Stimulated activated CD8-positive, alpha-beta memory T cell treated with anti-CD3 and anti-CD28 coated beads, Interleukin-12 subunit alpha, Interleukin-12 subunit beta, amount 100 ng/mL, for 24 hours (primary cell): ENCODE results near the gene CBX1.
"Not testable (repeated sequence)": the region's sequence is repeated elsewhere in the genome, so short reads cannot be mapped to it uniquely, and the experiment has no call there.

Source experiments
- DNase-seq: peaks from one replicate; pipeline ENCODE4 v3.0.0-alpha.2; 2020; ENCODE audit errors: extremely low read depth

CBX1 gene

DNA sequence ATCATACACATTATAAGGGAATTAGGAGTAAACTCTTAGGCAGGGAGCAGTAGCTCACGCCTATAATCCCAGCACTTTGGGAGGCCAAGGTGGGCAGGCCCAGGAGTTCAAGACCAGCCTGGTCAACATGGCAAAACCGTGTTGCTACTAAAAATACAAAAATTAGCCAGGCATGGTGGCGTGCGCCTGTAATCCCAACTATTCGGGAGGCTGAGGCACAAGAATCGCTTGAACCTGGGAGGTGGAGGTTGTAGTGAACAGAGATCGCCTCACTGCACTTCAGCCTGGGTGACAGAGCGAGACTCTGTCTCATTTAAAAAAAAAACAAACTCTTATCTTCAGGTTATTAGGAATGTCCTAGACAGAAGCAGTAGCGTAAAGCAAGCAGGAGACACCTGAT lies 28.5 kb downstream of the CBX1 start:
- not testable (repeated sequence) for DNase-seq

DNA sequence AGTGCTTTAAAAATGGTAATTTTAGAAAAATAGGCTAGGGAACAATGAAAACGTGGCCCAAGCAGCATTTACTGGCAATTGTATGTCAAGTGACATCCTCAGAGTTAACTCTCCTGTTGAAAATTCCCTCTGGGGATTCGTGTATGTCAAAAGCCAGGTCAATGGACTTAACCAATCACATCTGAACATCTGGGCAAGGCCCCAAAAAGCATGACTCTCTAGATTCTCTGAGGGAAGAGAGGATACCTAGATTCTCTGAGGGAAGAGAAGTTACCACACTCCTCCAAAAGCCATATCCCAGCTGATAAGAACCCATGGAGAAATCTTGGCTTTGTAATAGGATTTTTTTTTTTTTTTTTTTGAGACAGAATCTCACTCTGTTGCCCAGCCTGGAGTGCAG lies 29.6 kb downstream of the CBX1 start:
- DNase-seq, result no peak

DNA sequence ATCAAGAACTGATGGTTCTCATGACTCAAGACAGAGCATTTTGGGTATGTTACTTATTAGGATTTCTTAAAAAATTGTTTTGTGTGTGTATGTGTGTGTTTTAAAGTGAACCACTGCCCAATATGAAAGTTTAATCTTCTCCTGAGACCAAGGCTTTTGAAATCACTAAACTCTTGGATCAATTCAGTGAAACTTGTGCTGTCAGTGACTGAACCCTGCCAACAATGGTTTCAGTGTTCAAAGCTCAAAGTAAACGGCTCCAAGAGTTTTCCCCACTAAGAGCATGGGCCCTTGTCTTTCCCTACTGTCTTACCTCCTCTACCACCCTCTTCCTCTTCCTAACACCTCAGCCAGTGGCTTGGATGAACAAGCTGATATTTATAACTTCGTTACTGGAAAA lies 31.1 kb downstream of the CBX1 start:
- no peak for DNase-seq

DNA sequence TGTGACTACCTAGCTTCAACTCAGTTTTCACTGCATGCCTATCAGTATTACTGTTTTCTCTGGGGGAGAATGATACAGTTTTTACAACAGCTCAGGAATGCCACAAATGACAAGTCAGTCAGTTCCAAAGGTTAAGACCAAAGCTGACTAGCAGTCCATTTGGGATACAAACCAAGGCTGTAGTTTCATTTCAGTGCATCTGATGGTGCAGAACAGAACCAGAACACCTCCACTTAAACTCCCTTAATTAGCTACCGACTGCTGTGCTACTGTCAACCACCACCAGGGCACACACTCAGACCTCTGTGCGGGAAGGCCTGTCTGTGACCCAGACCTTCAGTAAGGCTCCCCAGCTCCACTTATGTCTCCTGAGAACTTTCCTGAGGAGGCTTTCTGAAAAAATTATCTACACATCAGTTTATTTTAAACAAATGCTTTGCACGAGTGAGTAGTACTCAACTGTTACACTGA lies 32.8 kb downstream of the CBX1 start:
- no peak for DNase-seq

DNA sequence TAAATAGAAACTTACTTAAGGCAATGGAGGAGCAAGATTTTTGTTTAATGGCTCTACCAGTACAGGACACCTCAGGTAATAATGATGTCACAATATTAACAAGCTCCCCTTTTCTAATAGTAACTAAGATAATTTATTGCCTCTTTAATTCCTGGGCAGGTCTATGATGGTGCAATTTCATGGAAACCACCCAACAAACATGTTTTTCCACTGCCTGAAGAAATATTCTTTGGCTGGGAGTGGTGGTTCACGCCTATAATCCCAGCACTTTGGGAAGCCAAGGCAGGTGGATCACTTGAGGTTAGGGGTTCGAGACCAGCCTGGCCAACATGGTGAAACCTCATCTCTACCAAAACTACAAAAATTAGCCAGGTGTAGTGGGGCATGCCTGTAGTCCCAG lies 33.5 kb downstream of the CBX1 start:
- DNase-seq, result not testable (repeated sequence)

DNA sequence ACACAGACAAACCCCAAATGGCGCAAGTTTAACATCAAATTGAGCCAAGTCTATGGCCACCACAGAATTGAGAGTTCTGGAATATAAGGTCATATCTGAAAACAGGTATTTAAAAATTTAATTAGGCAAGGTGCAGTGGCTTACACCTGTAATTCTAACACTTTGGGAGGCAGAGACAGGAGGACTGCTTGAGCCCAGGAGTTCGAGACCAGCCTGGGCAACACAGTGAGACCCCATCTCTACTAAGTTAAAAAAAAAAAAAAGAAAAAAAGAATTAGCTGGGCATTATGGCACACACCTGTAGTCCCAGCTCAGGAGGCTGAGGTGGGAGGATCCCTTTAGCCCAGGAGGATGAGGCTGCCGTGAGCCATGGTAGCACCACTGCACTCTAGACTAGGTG lies 34.0 kb downstream of the CBX1 start:
- DNase-seq, result no peak

DNA sequence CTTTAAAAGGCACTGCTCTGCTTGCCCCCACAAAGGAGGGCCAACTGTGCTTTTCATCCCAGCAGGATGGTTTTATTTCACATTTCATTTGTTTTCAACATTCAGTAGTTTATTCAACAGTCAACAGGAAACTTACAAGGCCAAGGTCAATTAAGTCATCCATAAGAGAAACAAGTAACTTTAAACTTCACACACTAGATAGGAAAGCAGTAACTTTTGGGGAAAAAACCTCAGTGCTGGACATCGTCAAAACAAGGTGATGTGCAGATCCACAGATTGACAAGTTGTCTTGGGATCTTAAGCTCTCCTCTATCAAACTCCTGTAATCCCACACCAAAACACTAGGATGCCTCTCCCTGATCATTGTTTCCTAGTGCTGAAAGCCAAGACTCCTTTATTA lies 34.6 kb downstream of the CBX1 start:
- DNase-seq, result no peak

DNA sequence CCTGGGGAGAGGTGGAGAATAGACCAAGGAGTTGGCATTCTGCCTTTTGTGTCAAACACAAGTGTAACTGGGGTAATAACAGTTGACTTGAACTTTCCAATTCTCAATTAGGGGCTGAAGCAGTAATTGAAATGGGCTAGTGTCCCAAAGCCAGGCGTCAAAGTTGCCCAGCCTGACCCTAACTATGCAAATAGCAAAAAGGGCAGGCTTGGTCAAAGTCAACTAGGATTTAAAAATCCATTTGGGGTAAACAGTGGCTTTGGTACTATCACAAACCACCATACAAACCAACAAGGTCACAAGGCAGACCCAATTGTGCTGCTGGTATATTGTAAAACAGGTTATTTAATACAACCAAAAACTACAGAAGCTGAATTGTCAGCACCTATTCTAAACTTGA lies 35.1 kb downstream of the CBX1 start:
- no peak for DNase-seq

DNA sequence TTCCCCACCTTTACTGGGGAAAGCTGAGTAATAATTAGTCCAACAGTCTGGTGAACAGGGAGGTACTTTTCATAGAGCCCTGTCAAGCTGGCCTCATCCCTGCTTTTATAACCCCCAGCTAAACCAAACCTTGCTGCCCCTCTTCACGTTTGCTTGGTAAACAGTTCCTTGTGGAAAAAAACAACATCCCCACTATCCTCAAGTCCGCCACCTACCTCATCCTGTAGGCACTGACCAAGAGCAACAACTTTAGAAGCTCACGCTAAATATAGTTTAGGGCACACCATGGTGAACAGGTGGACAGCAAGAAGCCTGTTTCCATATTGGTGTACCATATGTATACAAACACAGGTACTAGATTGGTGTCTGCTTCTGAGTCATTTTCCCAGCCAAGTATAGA lies 36.6 kb downstream of the CBX1 start:
- DNase-seq, result no peak

DNA sequence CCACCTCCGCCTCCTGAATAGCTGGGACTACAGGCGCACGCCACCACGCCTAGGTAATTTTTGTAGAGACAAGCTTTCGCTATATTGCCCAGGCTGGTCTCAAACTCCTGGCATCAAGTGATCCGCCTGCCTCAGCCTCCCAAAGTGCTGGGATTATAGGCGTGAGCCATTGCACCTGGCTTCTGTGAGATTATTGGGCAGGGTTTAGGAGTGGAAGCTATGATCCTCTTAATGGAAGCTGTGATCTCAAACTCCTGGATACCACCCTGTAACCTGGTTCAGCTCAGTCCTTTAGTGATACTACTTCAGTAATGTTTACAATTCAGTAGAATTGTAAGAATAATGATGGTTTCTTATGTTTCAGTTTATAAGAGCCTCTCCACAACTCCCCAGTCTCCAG lies 39.0 kb downstream of the CBX1 start:
- no peak for DNase-seq

DNA sequence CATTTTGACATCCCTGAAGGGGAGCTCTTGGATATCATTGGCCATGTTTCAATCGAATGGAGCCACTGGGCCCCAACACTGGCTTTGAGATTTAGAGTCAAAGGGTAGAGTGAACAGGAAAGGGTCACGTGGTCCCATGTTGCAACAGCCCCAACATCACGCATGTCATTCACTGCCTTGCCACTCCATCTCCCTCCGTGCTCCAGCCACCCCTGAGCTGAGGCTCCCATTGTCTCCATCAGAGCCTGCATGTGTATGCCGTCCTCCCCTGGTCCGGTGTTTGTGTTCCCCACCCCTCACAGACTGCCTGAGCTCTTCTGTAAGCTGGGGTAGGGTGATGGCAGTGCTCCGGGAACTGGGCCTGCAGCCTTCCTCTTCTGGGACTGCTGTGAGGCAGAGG lies 41.0 kb downstream of the CBX1 start:
- no peak for DNase-seq

DNA sequence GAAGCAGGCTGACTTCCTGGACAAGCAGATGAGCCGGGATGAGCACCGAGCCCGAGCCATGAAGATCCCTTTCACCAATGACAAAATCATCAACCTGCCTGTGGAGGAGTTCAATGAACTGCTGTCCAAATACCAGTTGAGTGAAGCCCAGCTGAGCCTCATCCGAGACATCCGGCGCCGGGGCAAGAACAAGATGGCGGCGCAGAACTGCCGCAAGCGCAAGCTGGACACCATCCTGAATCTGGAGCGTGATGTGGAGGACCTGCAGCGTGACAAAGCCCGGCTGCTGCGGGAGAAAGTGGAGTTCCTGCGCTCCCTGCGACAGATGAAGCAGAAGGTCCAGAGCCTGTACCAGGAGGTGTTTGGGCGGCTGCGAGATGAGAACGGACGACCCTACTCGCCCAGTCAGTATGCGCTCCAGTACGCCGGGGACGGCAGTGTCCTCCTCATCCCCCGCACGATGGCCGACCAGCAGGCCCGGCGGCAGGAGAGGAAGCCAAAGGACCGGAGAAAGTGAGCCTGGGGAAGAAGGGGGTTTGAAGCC lies 42.1 kb downstream of the CBX1 start:
- no peak for DNase-seq

DNA sequence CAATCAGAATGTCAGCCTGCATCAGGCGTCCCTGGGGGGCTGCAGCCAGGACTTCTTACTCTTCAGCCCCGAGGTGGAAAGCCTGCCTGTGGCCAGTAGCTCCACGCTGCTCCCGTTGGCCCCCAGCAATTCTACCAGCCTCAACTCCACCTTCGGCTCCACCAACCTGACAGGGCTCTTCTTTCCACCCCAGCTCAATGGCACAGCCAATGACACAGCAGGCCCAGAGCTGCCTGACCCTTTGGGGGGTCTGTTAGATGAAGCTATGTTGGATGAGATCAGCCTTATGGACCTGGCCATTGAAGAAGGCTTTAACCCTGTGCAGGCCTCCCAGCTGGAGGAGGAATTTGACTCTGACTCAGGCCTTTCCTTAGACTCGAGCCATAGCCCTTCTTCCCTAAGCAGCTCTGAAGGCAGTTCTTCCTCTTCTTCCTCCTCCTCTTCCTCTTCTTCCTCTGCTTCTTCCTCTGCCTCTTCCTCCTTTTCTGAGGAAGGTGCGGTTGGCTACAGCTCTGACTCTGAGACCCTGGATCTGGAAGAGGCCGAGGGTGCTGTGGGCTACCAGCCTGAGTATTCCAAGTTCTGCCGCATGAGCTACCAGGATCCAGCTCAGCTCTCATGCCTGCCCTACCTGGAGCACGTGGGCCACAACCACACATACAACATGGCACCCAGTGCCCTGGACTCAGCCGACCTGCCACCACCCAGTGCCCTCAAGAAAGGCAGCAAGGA lies 42.7 kb downstream of the CBX1 start:
- DNase-seq, result no peak

DNA sequence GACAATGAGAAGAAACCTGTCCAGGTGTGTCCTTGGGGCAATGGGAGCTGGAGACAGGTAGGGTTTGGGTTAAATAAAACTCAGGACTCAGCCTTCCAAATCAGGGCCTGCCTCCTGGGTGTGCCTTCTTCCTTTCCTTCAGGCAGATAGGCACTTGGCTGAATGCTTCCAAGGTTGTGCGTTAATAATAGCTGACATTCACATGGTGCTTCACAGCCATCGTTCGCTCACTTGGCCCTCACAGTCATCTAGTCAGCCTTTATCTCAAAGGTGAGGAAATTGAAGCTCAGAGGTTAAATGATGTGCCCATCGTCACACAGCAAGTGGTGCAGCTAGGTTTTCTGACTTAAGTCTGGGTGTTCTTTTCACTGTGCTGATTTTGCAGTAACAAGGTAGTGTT lies 43.7 kb downstream of the CBX1 start:
- no peak for DNase-seq

DNA sequence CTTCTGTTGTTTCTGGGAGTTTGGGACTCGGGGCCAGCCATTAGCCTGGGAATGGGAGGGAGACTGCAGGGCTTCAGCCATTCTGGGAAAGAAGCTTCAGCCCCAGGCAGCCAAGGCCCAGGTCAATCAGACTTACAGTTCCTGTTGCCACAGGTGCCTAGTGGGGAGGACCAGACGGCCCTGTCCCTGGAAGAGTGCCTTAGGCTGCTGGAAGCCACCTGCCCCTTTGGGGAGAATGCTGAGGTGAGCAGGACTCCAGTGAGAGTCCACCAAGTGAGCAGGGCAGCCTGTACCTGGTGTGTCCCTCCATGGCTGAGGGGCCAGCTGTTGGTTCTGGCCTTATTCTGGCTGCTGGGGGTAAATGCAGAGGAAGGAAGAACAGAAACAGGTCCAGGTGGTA lies 44.4 kb downstream of the CBX1 start:
- no peak for DNase-seq

DNA sequence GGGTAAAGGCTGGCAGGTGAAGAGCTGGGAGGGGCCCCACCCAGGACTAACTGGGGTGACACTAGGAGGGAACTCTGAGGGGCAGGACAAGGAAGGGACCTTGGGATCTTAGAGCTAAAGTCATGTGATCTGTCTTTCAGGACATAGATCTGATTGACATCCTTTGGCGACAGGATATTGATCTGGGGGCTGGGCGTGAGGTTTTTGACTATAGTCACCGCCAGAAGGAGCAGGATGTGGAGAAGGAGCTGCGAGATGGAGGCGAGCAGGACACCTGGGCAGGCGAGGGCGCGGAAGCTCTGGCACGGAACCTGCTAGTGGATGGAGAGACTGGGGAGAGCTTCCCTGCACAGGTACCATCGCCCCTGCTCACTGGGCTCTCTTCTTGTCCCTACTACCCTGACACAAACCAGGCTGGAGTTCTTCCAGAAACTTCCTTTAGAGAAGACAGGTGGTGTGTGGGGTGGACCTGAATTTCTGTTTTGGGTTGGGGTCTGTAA lies 45.0 kb downstream of the CBX1 start:
- no peak for DNase-seq

DNA sequence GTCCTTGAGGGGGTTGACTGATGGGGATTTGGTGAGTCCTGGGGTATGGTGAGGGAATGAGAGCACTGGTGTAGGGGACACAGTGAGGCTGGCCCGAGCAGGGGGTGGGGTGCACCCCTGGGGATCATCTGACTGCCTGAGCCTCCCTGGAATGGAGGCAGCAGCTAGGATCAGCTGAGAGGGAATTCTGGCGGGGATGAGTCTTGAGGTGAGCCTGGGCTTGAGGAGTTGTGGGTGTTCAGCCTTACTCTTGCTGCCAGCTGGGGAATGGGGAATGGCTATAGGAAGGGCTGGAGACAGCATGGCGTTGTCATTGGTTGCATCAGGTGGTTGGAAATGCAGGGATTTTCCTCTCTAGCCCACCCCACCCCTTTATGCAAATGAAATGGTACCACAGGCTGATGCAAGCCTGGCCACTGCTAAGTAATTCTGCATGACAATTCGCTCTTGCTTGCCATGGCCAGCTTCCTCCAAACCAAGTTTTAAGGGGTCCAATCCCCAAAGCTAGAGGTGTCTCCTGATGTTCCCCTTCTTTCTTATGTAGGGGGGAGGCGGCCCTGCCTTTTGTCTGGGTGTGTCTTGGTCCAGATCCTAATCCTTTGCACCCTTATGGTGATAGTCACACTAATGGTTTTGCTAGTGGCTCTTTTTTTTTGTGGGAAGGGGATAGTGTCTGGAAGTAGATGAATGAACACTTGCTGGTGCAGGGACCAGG lies 45.6 kb downstream of the CBX1 start:
- no peak for DNase-seq

DNA sequence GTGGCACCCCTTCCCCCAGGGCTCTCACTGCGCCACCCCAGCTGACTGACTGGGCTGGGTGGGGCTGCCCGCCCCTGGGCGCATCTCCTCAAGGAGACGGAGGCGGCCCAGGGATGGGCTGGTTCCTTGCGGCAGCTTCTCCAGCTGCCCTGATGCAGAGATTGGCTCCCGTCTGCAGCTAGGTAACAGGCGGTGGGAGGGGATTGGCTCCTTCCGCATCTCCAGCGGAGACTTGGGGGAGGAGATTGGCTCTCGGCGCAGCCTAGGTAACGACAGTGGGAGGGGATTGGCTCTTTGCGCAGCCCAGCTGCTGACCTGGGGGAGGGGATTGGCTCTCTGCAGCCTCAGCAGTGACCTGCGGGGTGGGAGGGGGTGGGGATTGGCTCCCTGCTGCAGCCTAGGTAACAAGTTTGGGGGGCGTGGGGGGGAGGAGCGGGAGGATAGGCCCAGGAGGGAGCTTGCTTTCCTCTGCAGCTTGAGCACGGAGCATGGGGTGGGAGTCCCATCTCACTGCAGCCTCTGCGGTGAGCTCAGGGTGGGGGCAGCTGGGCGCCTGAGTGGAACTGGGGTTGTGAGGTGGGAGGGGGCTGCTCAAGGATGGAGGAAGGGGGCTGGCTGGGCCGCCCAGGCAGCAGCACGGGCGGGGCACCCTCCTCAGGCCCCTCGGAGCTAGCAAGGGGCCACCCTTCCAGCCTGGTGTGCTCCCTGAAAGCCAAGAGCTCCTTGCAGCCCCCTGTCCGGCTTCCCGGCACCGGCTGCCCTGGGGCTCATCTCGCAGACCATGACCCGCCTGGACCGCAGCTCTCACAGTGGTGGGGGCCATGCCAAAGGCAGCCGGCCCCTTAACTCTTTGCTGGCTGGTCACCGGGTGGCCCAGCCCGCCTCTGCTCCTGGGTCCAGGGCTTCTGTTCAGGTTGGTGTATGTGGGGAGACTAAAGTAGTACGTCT lies 46.8 kb downstream of the CBX1 start:
- no peak for DNase-seq

DNA sequence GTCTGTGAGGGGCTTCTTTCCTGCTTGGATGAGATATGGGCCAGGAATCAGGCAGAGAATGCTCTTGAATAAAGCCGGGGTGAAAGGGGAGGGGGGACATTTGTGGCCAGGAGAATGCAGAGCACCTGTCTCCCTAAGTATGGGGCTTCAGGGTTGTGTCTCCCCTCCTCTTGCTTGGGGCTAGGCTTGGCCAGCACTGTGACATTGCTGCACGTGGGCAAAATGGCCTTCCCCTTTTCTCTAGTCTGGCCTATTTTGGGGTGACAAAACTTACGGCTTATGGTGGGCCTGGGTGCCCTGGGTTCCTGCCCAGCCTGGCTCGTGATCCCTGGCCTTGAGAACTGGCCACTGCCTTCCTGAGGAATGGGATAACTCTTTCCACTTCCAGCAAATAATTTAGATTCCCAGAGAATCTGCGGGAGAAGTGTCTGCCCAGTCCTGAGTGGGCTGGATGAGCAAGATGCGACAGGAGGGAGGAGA lies 47.5 kb downstream of the CBX1 start:
- DNase-seq, result no peak

DNA sequence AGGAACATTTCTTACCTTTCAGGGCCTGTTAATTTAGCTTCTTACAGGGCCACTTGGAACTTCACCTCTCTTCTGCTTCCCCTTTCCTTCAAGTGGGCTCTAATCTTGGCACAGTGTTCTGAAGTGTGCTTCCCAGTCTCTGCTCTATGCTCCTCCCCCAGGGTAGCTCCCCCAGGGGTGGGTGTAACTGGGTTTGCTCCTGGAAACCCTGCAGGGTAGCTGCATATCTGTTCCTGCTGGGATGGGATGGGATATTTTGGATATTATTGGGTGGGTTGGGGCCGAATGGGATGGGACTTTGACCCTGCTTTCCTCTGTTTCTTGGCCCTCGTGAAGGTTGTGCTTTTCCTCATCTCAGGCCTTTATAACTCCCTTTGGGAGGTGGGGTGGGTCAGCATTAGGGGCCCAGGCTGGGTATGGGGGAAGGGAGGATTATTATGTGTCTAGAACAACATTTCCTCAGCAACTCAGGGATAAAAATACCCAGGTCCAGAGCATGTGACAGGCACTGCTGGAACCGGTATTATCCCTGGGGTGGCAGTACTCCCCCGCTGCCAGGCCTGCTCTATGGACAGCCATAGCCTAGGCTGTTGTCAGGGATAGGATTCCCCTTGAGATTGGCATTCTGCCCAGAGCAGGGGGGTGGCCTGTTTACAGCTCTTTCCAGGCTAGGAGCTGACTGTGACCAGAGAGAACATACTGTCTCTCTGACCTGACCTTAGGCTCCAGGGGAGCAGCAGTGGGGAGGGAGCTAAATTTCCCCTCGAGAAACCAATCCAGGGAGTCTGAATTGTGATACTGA lies 48.1 kb downstream of the CBX1 start:
- DNase-seq, result no peak
